ENCODE results near the gene GRB10.

Gene GRB10

GRCh38 chr7:50706469-50706937, 76.2 kb downstream of the GRB10 start:
- Histone ChIP-seq H3K27ac (no peak overlapping the region), H3K4me3 (no peak overlapping the region)

GRCh38 chr7:50704844-50705243, 77.9 kb downstream of the GRB10 start:
- no peak overlapping the region for H3K27ac ChIP-seq
- H3K4me3 ChIP-seq: no peak overlapping the region

- Histone ChIP-seq H3K4me3 (no peak overlapping the region), H3K27ac (no peak overlapping the region)
Measured at GRCh38 chr7:50703654-50704053, 79.0 kb downstream of the GRB10 start.

- Histone ChIP-seq H3K27ac (no peak overlapping the region), H3K4me3 (no peak overlapping the region)
Measured at GRCh38 chr7:50699143-50699542, 83.6 kb downstream of the GRB10 start.

GRCh38 chr7:50697748-50698147, 84.9 kb downstream of the GRB10 start:
- Histone ChIP-seq H3K4me3 (no peak overlapping the region), H3K27ac (no peak overlapping the region)

GRCh38 chr7:50696810-50697582, 85.7 kb downstream of the GRB10 start:
- Histone ChIP-seq H3K27ac (no peak overlapping the region), H3K4me3 (no peak overlapping the region)

GRCh38 chr7:50695026-50695425, 87.7 kb downstream of the GRB10 start:
- no peak overlapping the region for H3K4me3 ChIP-seq
- no peak overlapping the region for H3K27ac ChIP-seq

- Histone ChIP-seq H3K27ac (no peak overlapping the region), H3K4me3 (no peak overlapping the region)
Measured at GRCh38 chr7:50693455-50694130, 89.1 kb downstream of the GRB10 start.

GRCh38 chr7:50690541-50691011, 92.1 kb downstream of the GRB10 start:
- Histone ChIP-seq H3K27ac (no peak overlapping the region), H3K4me3 (no peak overlapping the region)

GRCh38 chr7:50688226-50688590, 94.5 kb downstream of the GRB10 start:
- H3K27ac ChIP-seq: peak overlapping the region in 4 of 21 experiments; percentile 13 to 56 (median 20)
- no peak overlapping the region for H3K4me3 ChIP-seq

GRCh38 chr7:50687575-50688225, 95.0 kb downstream of the GRB10 start:
- H3K4me3 ChIP-seq: no peak overlapping the region

GRCh38 chr7:50687096-50687495, 95.6 kb downstream of the GRB10 start:
- Histone ChIP-seq H3K27ac (no peak overlapping the region), H3K4me3 (no peak overlapping the region)

More at GRCh38 chr7:50687575-50688225, 95.0 kb downstream of the GRB10 start:
- peak overlapping the region in 2 of 21 experiments; percentile 13 to 25 for H3K27ac ChIP-seq

GRCh38 chr7:50685135-50686065, 97.3 kb downstream of the GRB10 start:
- Histone ChIP-seq H3K4me3 (no peak overlapping the region), H3K27ac (peak overlapping the region in 1 of 21 experiments; percentile 35)

- Histone ChIP-seq H3K4me3 (no peak overlapping the region), H3K27ac (peak overlapping the region in 1 of 21 experiments; percentile 35)
Measured at GRCh38 chr7:50684713-50685075, 98.0 kb downstream of the GRB10 start.

- Histone ChIP-seq H3K27ac (peak overlapping the region in 1 of 21 experiments; percentile 35), H3K4me3 (no peak overlapping the region)
Measured at GRCh38 chr7:50684011-50684712, 98.5 kb downstream of the GRB10 start.

- Histone ChIP-seq H3K27ac (no peak overlapping the region), H3K4me3 (no peak overlapping the region)
Measured at GRCh38 chr7:50682573-50682972, 100.1 kb downstream of the GRB10 start.

- Histone ChIP-seq H3K4me3 (no peak overlapping the region), H3K27ac (peak overlapping the region in 1 of 21 experiments; percentile 61)
Measured at GRCh38 chr7:50682079-50682478, 100.6 kb downstream of the GRB10 start.

- Histone ChIP-seq H3K27ac (peak overlapping the region in 1 of 21 experiments; percentile 61), H3K4me3 (no peak overlapping the region)
Measured at GRCh38 chr7:50681432-50682045, 101.2 kb downstream of the GRB10 start.

Data from skin epidermis (tissue), 12 donors.